H1 (cell line): Measurements from ENCODE around the gene AVPR2. TPM values are rescaled to one million over a fixed set of nuclear protein-coding genes. Genes with fewer than 3 reads are reported as not detected.

ENCODE experiments used
- CTCF ChIA-PET: fragments of 300-600 bp; sonication (Branson Sonifier 250); formaldehyde crosslinking; loops from one replicate; lab custom pipeline; 2021; ENCODE audit not compliant: partially characterized antibody; lab: Charles Lee
- POLR2A ChIA-PET: fragments of 300-600 bp; sonication (Branson Sonifier 250); formaldehyde crosslinking; loops from one replicate; lab custom pipeline; 2021; ENCODE audit warnings: inconsistent platforms; ENCODE audit not compliant: partially characterized antibody; lab: Charles Lee
- DNase-seq, 2 experiments: peaks; one replicate each; pipeline versions ENCODE4 v3.0.0 to v3.0.0-alpha.2; 2010 to 2022; ENCODE audit warnings: low spot score in 2 of 2, low read depth in 1 of 2, mixed read lengths in 1 of 2
- FAIRE-seq: peaks from 2 replicates; lab custom pipeline; 2011; peaks lifted over from hg19 to GRCh38; lab: Jason Lieb, UNC
- H2AFZ ChIP-seq: 2 replicates; pipeline ENCODE4 v1.8.1; 2012; ENCODE audit warnings: low read length, inconsistent platforms
- H2AK5ac ChIP-seq: 2 replicates; pipeline ENCODE4 v1.6.1; 2013; ENCODE audit warnings: low read depth, low read length
- H2BK120ac ChIP-seq: replicated peaks from 2 replicates; pipeline ENCODE3; 2013; ENCODE audit warnings: low read depth, low read length, inconsistent platforms
- H2BK12ac ChIP-seq: 2 replicates; pipeline ENCODE4 v1.6.1; 2013; ENCODE audit warnings: low read depth, low read length
- H2BK15ac ChIP-seq: 2 replicates; pipeline ENCODE4 v1.6.1; 2013; ENCODE audit warnings: low read length
- H2BK20ac ChIP-seq: 2 replicates; pipeline ENCODE4 v1.6.1; 2013; ENCODE audit warnings: low read length
- H2BK5ac ChIP-seq: 2 replicates; pipeline ENCODE4 v1.6.1; 2013; ENCODE audit warnings: low read depth, low read length
- H3K14ac ChIP-seq: 2 replicates; pipeline ENCODE4 v1.6.1; 2013; ENCODE audit warnings: inconsistent platforms; ENCODE audit not compliant: insufficient read length
- H3K18ac ChIP-seq: 2 replicates; pipeline ENCODE4 v1.6.1; 2013; ENCODE audit warnings: low read length; ENCODE audit errors: extremely low read depth
- H3K23ac ChIP-seq: 2 replicates; pipeline ENCODE4 v1.6.1; 2013; ENCODE audit warnings: inconsistent platforms; ENCODE audit not compliant: insufficient read length
- H3K23me2 ChIP-seq: 2 replicates; pipeline ENCODE4 v1.6.1; 2013; ENCODE audit warnings: low read depth, low read length
- H3K27ac ChIP-seq: 2 replicates; pipeline ENCODE4 v1.6.1; 2011; ENCODE audit warnings: low read depth, low read length, inconsistent platforms
- H3K27me3 ChIP-seq, 4 experiments: replicated peaks in 1 of 4; 1 replicate in 1 of 4; 2 replicates in 3 of 4; pipeline versions ENCODE4 v1.6.1 to v1.8.1; 2011 to 2013; ENCODE audit warnings: low read length in 3 of 4, mild to moderate bottlenecking in 3 of 4, inconsistent platforms in 2 of 4, mixed read lengths in 2 of 4, moderate library complexity in 1 of 4; ENCODE audit not compliant: control insufficient read depth in 3 of 4, insufficient read depth in 3 of 4; ENCODE audit errors: extremely low read depth in 1 of 4
- H3K36me3 ChIP-seq, 4 experiments: 2 replicates each; pipeline versions ENCODE4 v1.6.1 to v1.8.1; 2011 to 2013; ENCODE audit warnings: mild to moderate bottlenecking in 4 of 4, low read length in 3 of 4, moderate library complexity in 2 of 4, control low read depth in 1 of 4, inconsistent platforms in 1 of 4; ENCODE audit not compliant: insufficient read depth in 4 of 4, control insufficient read depth in 2 of 4
- H3K4ac ChIP-seq: replicated peaks from 2 replicates; pipeline ENCODE3; 2013; ENCODE audit warnings: low read length, low read depth, mixed read lengths, inconsistent platforms; ENCODE audit not compliant: insufficient read length
- H3K4me1 ChIP-seq, 4 experiments: replicated peaks in 1 of 4; 1 replicate in 1 of 4; 2 replicates in 3 of 4; pipeline versions ENCODE4 v1.6.1 to v1.8.1; 2011 to 2013; ENCODE audit warnings: low read length in 3 of 4, inconsistent platforms in 2 of 4, mixed read lengths in 1 of 4; ENCODE audit not compliant: insufficient read depth in 4 of 4, control insufficient read depth in 3 of 4
- H3K4me2 ChIP-seq, 2 experiments: 2 replicates each; pipeline versions ENCODE4 v1.6.1 to v1.8.1; 2011 to 2013; ENCODE audit warnings: low read depth in 2 of 2, low read length in 2 of 2, control low read depth in 1 of 2, inconsistent platforms in 1 of 2, mild to moderate bottlenecking in 1 of 2; ENCODE audit not compliant: insufficient read depth in 1 of 2
- H3K4me3 ChIP-seq, 4 experiments: fragments of 200-600, 300-600 bp in 1 of 4; sonication (generic), shearing (Covaris generic), sonication (Bioruptor Twin) in 1 of 4; 2 replicates each; pipeline versions ENCODE4 v1.5.1 to v1.8.1; 2011 to 2016; ENCODE audit warnings: low read length in 4 of 4, low read depth in 3 of 4, control low read depth in 2 of 4, inconsistent platforms in 2 of 4, mild to moderate bottlenecking in 2 of 4, mixed read lengths in 1 of 4, moderate library complexity in 1 of 4; ENCODE audit not compliant: insufficient read depth in 2 of 4; ENCODE audit errors: extremely low read depth in 1 of 4
- H3K56ac ChIP-seq: replicated peaks from 2 replicates; pipeline ENCODE3; 2013; ENCODE audit warnings: low read depth, mild to moderate bottlenecking, mixed read lengths, low read length, inconsistent platforms; ENCODE audit not compliant: insufficient read length
- H3K79me1 ChIP-seq: 2 replicates; pipeline ENCODE4 v1.6.1; 2013; ENCODE audit warnings: low read depth, low read length, control low read depth
- H3K79me2 ChIP-seq, 2 experiments: 2 replicates each; pipeline versions ENCODE4 v1.6.1 to v1.8.1; 2012 to 2013; ENCODE audit warnings: low read length in 2 of 2, mild to moderate bottlenecking in 2 of 2, inconsistent platforms in 1 of 2; ENCODE audit not compliant: insufficient read depth in 2 of 2, control insufficient read depth in 1 of 2
- H3K9ac ChIP-seq, 4 experiments: replicated peaks in 1 of 4; 1 replicate in 1 of 4; 2 replicates in 3 of 4; pipeline versions ENCODE4 v1.6.1 to v1.8.1; 2011 to 2013; ENCODE audit warnings: low read depth in 3 of 4, low read length in 3 of 4, control low read depth in 2 of 4, mild to moderate bottlenecking in 2 of 4, moderate library complexity in 2 of 4, inconsistent platforms in 1 of 4; ENCODE audit errors: extremely low read depth in 1 of 4
- H3K9me3 ChIP-seq, 2 experiments: 2 replicates each; pipeline versions ENCODE4 v1.6.1 to v1.8.1; 2012 to 2013; ENCODE audit warnings: mild to moderate bottlenecking in 2 of 2, moderate library complexity in 2 of 2, control low read depth in 1 of 2, inconsistent platforms in 1 of 2, low read depth in 1 of 2, low read length in 1 of 2, mixed read lengths in 1 of 2; ENCODE audit not compliant: insufficient read depth in 2 of 2
- H4K20me1 ChIP-seq, 2 experiments: replicated peaks in 1 of 2; 2 replicates each; pipeline versions ENCODE3 to v1.8.1; 2011 to 2013; ENCODE audit warnings: inconsistent platforms in 2 of 2, low read length in 2 of 2, mild to moderate bottlenecking in 1 of 2; ENCODE audit not compliant: insufficient read depth in 2 of 2, control insufficient read depth in 1 of 2
- H4K5ac ChIP-seq: 2 replicates; pipeline ENCODE4 v1.6.1; 2013; ENCODE audit warnings: low read length, low read depth, mixed read lengths, inconsistent platforms; ENCODE audit not compliant: insufficient read length
- H4K8ac ChIP-seq: 2 replicates; pipeline ENCODE4 v1.8.0; 2013; ENCODE audit warnings: mild to moderate bottlenecking, moderate library complexity, low read length, inconsistent platforms; ENCODE audit not compliant: insufficient read depth; ENCODE audit errors: extremely low read depth
- H4K91ac ChIP-seq: replicated peaks from 2 replicates; pipeline ENCODE3; 2013; ENCODE audit warnings: low read length, mixed read lengths, inconsistent platforms; ENCODE audit not compliant: insufficient read length
- CBX8 ChIP-seq: fragments of 300-800, 300-1000 bp; sonication (generic); IDR thresholded peaks from 2 replicates; pipeline ENCODE4 v1.7.1; 2016; ENCODE audit warnings: low read depth, low read length, borderline replicate concordance
- CHD2 ChIP-seq: IDR thresholded peaks from 2 replicates; pipeline ENCODE4 v1.6.1; 2012; ENCODE audit warnings: low read length, improper control_type of control experiment
- EP300 ChIP-seq, 2 experiments: IDR thresholded peaks; 1 replicate in 1 of 2; 2 replicates in 1 of 2; pipeline ENCODE4 v1.6.1; 2011 to 2012; ENCODE audit warnings: low read depth in 2 of 2, low read length in 2 of 2, mild to moderate bottlenecking in 2 of 2, borderline replicate concordance in 1 of 2, inconsistent platforms in 1 of 2, moderate library complexity in 1 of 2
- FOSL1 ChIP-seq: IDR thresholded peaks from 2 replicates; pipeline ENCODE4 v1.6.1; 2011; ENCODE audit warnings: mild to moderate bottlenecking, low read depth, low read length, moderate library complexity; ENCODE audit not compliant: insufficient read depth
- GABPA ChIP-seq: IDR thresholded peaks from 2 replicates; pipeline ENCODE4 v1.6.1; 2011; ENCODE audit warnings: mild to moderate bottlenecking, low read length, moderate library complexity, borderline replicate concordance; ENCODE audit not compliant: insufficient read depth
- POLR2AphosphoS5 ChIP-seq: IDR thresholded peaks from 2 replicates; pipeline ENCODE4 v1.6.1; 2011; ENCODE audit warnings: low read depth, low read length
- RFX5 ChIP-seq: IDR thresholded peaks from 2 replicates; pipeline ENCODE4 v1.6.1; 2011; ENCODE audit warnings: low read depth, low read length, improper control_type of control experiment, borderline replicate concordance
- RXRA ChIP-seq: IDR thresholded peaks from 2 replicates; pipeline ENCODE4 v1.6.1; 2011; ENCODE audit warnings: low read depth, mild to moderate bottlenecking, low read length, moderate library complexity; ENCODE audit not compliant: insufficient read depth
- SIX5 ChIP-seq: IDR thresholded peaks from 2 replicates; pipeline ENCODE4 v1.6.1; 2011; ENCODE audit warnings: mild to moderate bottlenecking, low read depth, low read length
- SRF ChIP-seq: IDR thresholded peaks from 2 replicates; pipeline ENCODE4 v1.6.1; 2011; ENCODE audit warnings: mild to moderate bottlenecking, low read depth, low read length, moderate library complexity
- YY1 ChIP-seq: IDR thresholded peaks from 2 replicates; pipeline ENCODE4 v1.6.1; 2011; ENCODE audit warnings: low read depth, mild to moderate bottlenecking, low read length
- ZNF274 ChIP-seq: IDR thresholded peaks from 2 replicates; pipeline ENCODE4 v1.7.0; 2012; ENCODE audit warnings: low read length, borderline replicate concordance; ENCODE audit errors: extremely low read depth
- WGBS, 2 experiments: shearing (Covaris generic) in 1 of 2; methylation state at CpG; one replicate each; pipeline versions ENCODE4 v1.1.6 to v1.1.7; 2013 to 2015; ENCODE audit warnings: low lambda C conversion rate in 2 of 2, mixed read lengths in 2 of 2, inconsistent platforms in 1 of 2, low coverage in 1 of 2, missing lambda C conversion rate in 1 of 2; ENCODE audit not compliant: insufficient replicate concordance in 2 of 2, insufficient coverage in 1 of 2, insufficient read length in 1 of 2; ENCODE audit errors: extremely low coverage in 1 of 2, missing lambda C conversion rate in 1 of 2; 5-methylcytosine and 5-hydroxymethylcytosine counted together
- polyA plus RNA-seq, 7 experiments: library from polyadenylated mRNA; depleted of rRNA in 3 of 7; stranded (reverse) in 5 of 7; unstranded in 2 of 7; fragments of >200 nt in 5 of 7; fragments of 200-250 nt in 2 of 7; gene quantifications; 1 replicate in 5 of 7; 2 replicates in 1 of 7; 4 replicates in 1 of 7; pipeline versions ENCODE4 v1.2.1 to v1.2.3, GENCODE V29; 2011 to 2013; ENCODE audit warnings: missing spikeins in 2 of 7, mixed read lengths in 2 of 7
- total RNA-seq: library from RNA; stranded (reverse); fragmentation: NEBNext Ultra II Directional; extraction: Animal tissue kit (Norgen Biotek cat#: 25700); gene quantifications from 2 replicates; pipeline ENCODE4 v1.2.1, GENCODE V29; 2021

AVPR2 gene
- total and polyA plus RNA-seq, 2 of the 8 experiments (the other 6 are each of a cell fraction or from before 2014, with no cell fraction given): 0.09 TPM; not detected in 1

GRCh38 chrX:153909024-153909979, 4.8 kb downstream of the AVPR2 start:
- FAIRE-seq (peak; percentile 48), DNase-seq (no peak)
- Histone ChIP-seq H2BK5ac (no peak overlapping the region), H2AK5ac (no peak overlapping the region), H3K4me2 (no peak overlapping the region), H4K91ac (no peak overlapping the region), H3K18ac (no peak overlapping the region), H3K23me2 (no peaks in the 10 kb centered on the region), H3K9me3 (no peaks in the 10 kb centered on the region), H3K4me1 (peaks cover 0 to 3% (median 0%) of the 10 kb centered on the region in 4 experiments; a peak in 1 of 7 replicates), H3K23ac (no peak overlapping the region), H3K56ac (no peak overlapping the region), H2BK12ac (no peak overlapping the region), H3K79me1 (no peaks in the 10 kb centered on the region), H3K27me3 (no peaks in the 10 kb centered on the region), H2BK120ac (no peak overlapping the region), H3K4me3 (no peak overlapping the region), H3K4ac (no peak overlapping the region), H2BK15ac (no peak overlapping the region), H2AFZ (no peak overlapping the region), H4K20me1 (no peaks in the 10 kb centered on the region), H3K9ac (no peak overlapping the region), H3K27ac (no peak overlapping the region), H3K79me2 (no peaks in the 10 kb centered on the region), H3K14ac (no peak overlapping the region), H4K5ac (no peak overlapping the region), H3K36me3 (no peaks in the 10 kb centered on the region; a peak in 1 of 8 replicates), H2BK20ac (no peak overlapping the region), H4K8ac (no peak overlapping the region; the same call in 1 of the 2 replicates)
- POLR2A ChIA-PET: interaction anchor here (0.7 to 2.1 kb wide), 8 partner anchors 13 to 84 kb away, joined by 3 to 9 read pairs (median 4); no protein-coding TSS in a partner anchor
- CTCF ChIA-PET: interaction anchor here (0.7 to 5.7 kb wide), 10 partner anchors 8 to 146 kb away, joined by 3 to 65 read pairs (median 3); partner anchors contain the start of gene ARHGAP4
- 89% methylated on average over 9 of the region's 37 CpGs; no CpG with 5 or more reads in 1 of the 2 experiments for WGBS, 2 experiments
- TF ChIP-seq CHD2 (no peak), RFX5 (no peak), YY1 (no peak), EP300 (IDR thresholded peaks at IDR 0.05; ENCODE audit: borderline replicate concordance in 1 of 2, low read depth in 2 of 2, low read length in 2 of 2) (no peak), GABPA (no peak), ZNF274 (no peak), CBX8 (no peak), RXRA (no peak), SIX5 (no peak), POLR2AphosphoS5 (no peak), FOSL1 (no peak), SRF (no peak)
